RWPE2 (cell line): ENCODE results near the gene PTK6.

Experiments
- ATAC-seq: fragments of 200-7000 bp; cut with Tn5 transposase; 3 replicates; pipeline ENCODE4 v1.9.1; 2021; ENCODE audit warnings: low read depth
- DNase-seq: peaks from one replicate; pipeline ENCODE4 v3.0.0-alpha.2; 2020; ENCODE audit warnings: low spot score
- H3K27ac ChIP-seq: fragments of 450-650 bp; 2 replicates; pipeline ENCODE4 v1.5.1; 2017; ENCODE audit warnings: mild to moderate bottlenecking; ENCODE audit not compliant: poor library complexity, severe bottlenecking
- H3K27me3 ChIP-seq: fragments of 250-450 bp; sonication (Bioruptor Pico); 2 replicates; pipeline ENCODE4 v1.5.1; 2021; ENCODE audit warnings: mild to moderate bottlenecking, moderate library complexity; ENCODE audit not compliant: insufficient read depth, poor library complexity, severe bottlenecking
- H3K36me3 ChIP-seq: fragments of 250-450 bp; sonication (Bioruptor Pico); 2 replicates; pipeline ENCODE4 v1.5.1; 2020; ENCODE audit warnings: low read depth, mild to moderate bottlenecking, moderate library complexity
- H3K4me1 ChIP-seq: fragments of 250-450 bp; sonication (Bioruptor Pico); 2 replicates; pipeline ENCODE4 v1.5.1; 2021; ENCODE audit warnings: mild to moderate bottlenecking, moderate library complexity; ENCODE audit not compliant: insufficient read depth, poor library complexity, severe bottlenecking
- H3K4me3 ChIP-seq: fragments of 250-450 bp; sonication (Bioruptor Pico); 2 replicates; pipeline ENCODE4 v1.5.1; 2021; ENCODE audit warnings: mild to moderate bottlenecking, moderate library complexity; ENCODE audit not compliant: severe bottlenecking
- H3K9me3 ChIP-seq: fragments of 250-450 bp; sonication (Bioruptor Pico); 2 replicates; pipeline ENCODE4 v1.5.1; 2021; ENCODE audit warnings: mild to moderate bottlenecking, moderate library complexity; ENCODE audit not compliant: severe bottlenecking
- TF ChIP-seq, protein P1 (sequence below): fragments of 450-650 bp; IDR thresholded peaks from one replicate; pipeline ENCODE4 v1.5.1; 2017; ENCODE audit warnings: mild to moderate bottlenecking, moderate library complexity; ENCODE audit not compliant: poor library complexity, severe bottlenecking

The PTK6 gene

DNA sequence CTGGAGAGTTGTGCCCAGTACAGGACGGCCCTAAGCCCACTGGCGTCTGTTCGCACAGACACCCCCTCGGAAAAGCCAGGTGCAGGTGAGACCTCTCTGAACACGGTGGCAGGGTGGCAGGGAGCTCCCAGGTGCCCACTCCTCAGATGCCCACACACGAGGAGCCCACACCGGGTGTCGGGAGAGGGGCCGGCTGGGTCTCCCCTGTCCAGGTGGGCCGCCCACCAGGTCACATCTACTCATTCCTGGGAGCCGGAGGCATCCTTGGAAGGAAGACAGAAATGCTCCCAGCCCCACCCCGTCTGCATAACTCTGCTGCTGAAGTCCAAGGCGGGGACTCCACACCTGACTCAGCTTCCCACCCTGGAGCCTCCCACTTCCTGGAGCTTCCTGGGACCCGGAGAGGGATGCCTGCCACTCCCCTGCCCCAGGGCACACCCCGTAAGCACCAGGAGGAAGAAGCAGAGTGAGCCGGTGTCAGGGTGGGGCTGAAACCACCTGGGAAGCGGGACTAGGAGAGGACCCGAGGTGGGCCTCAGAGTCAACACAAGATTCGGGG, 7.9 kb upstream of the PTK6 start:
- no peak for DNase-seq
- peaks cover 19% of the 10 kb centered on the region for H3K4me1 ChIP-seq

GRCh38 chr20:63544241-63544957, 7.2 kb upstream of the PTK6 start:
- Histone ChIP-seq H3K27me3 (no peaks in the 10 kb centered on the region), H3K27ac (peak overlapping the region; percentile 65), H3K9me3 (no peaks in the 10 kb centered on the region), H3K4me3 (no peak overlapping the region), H3K36me3 (no peaks in the 10 kb centered on the region), H3K4me1 (peaks cover 19% of the 10 kb centered on the region)
- TF ChIP-seq, protein P1, sequence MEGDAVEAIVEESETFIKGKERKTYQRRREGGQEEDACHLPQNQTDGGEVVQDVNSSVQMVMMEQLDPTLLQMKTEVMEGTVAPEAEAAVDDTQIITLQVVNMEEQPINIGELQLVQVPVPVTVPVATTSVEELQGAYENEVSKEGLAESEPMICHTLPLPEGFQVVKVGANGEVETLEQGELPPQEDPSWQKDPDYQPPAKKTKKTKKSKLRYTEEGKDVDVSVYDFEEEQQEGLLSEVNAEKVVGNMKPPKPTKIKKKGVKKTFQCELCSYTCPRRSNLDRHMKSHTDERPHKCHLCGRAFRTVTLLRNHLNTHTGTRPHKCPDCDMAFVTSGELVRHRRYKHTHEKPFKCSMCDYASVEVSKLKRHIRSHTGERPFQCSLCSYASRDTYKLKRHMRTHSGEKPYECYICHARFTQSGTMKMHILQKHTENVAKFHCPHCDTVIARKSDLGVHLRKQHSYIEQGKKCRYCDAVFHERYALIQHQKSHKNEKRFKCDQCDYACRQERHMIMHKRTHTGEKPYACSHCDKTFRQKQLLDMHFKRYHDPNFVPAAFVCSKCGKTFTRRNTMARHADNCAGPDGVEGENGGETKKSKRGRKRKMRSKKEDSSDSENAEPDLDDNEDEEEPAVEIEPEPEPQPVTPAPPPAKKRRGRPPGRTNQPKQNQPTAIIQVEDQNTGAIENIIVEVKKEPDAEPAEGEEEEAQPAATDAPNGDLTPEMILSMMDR = no peak
- ATAC-seq (peak; percentile 0; the same call in 1 of the 3 replicates), DNase-seq (peak; percentile 88)

More for the DNA sequence above, 7.9 kb upstream of the PTK6 start:
- H3K27me3 ChIP-seq = no peaks in the 10 kb centered on the region
- H3K9me3 ChIP-seq = no peaks in the 10 kb centered on the region
- peak; percentile 91 for ATAC-seq
- H3K36me3 ChIP-seq = no peaks in the 10 kb centered on the region
- TF ChIP-seq, protein P1 = no peak
- peak overlapping the region; percentile 65 for H3K27ac ChIP-seq
- no peak overlapping the region for H3K4me3 ChIP-seq

DNA sequence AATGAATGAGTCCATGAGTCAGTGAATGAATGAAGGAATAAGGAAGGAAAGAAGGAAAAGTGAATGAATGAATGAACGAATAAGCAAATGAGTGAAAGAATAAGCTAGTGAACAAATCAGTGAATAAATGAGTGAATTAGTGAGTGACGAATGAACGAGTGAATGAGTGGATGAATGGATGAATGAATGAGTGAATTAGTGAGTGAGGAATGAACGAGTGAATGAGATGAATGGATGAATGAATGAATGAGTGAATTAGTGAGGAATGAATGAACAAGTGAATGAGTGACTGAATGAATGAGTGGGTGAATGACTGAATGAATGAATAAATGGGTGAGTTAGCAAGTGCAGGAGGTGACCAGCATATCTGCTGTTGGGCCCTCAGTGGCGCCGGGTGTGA, 6.6 kb upstream of the PTK6 start:
- ATAC-seq (no peak), DNase-seq (no peak)
- TF ChIP-seq, protein P1 = no peak
- Histone ChIP-seq H3K36me3 (no peaks in the 10 kb centered on the region), H3K27ac (no peak overlapping the region), H3K4me3 (no peak overlapping the region), H3K9me3 (no peaks in the 10 kb centered on the region), H3K4me1 (peaks cover 19% of the 10 kb centered on the region), H3K27me3 (no peaks in the 10 kb centered on the region)

GRCh38 chr20:63543131-63543530, 6.0 kb upstream of the PTK6 start:
- peak; percentile 89 for DNase-seq
- no peak for ATAC-seq
- Histone ChIP-seq H3K27ac (no peak overlapping the region), H3K9me3 (no peaks in the 10 kb centered on the region), H3K27me3 (no peaks in the 10 kb centered on the region), H3K4me3 (no peak overlapping the region), H3K4me1 (peaks cover 23% of the 10 kb centered on the region), H3K36me3 (no peaks in the 10 kb centered on the region)
- TF ChIP-seq, protein P1 = no peak

GRCh38 chr20:63542696-63543095, 5.5 kb upstream of the PTK6 start:
- Histone ChIP-seq H3K36me3 (no peaks in the 10 kb centered on the region), H3K4me1 (peaks cover 19% of the 10 kb centered on the region), H3K4me3 (no peak overlapping the region), H3K9me3 (no peaks in the 10 kb centered on the region), H3K27ac (no peak overlapping the region), H3K27me3 (no peaks in the 10 kb centered on the region)
- TF ChIP-seq, protein P1 = no peak
- DNase-seq (peak; percentile 85), ATAC-seq (no peak)
